D721Med (cell line): ENCODE results near the gene COL25A1.

Experiments used
- DNase-seq: peaks from one replicate; pipeline ENCODE4 v3.0.0; 2011; ENCODE audit warnings: low spot score; ENCODE audit not compliant: insufficient read length
- FAIRE-seq: peaks from 2 replicates; lab custom pipeline; 2011; peaks lifted over from hg19 to GRCh38; lab: Jason Lieb, UNC
- CTCF ChIP-seq: IDR thresholded peaks from 2 replicates; pipeline ENCODE4 v1.5.1; 2012; ENCODE audit warnings: mild to moderate bottlenecking, control low read depth; ENCODE audit not compliant: insufficient read depth; ENCODE audit errors: missing control alignments

COL25A1 gene

GRCh38 chr4:109014593-109015412 lies 287.7 kb downstream of the COL25A1 start:
- DNase-seq: no peak
- TF ChIP-seq CTCF: no peak
- FAIRE-seq: no peak

GRCh38 chr4:109012286-109012880 lies 290.1 kb downstream of the COL25A1 start:
- FAIRE-seq: no peak
- no peak for DNase-seq
- TF ChIP-seq CTCF: no peak

- FAIRE-seq (no peak), DNase-seq (no peak)
- no peak for TF ChIP-seq CTCF
These were observed 291.0 kb downstream of the COL25A1 start for GRCh38 chr4:109011241-109012026.

GRCh38 chr4:109010521-109010920 lies 291.9 kb downstream of the COL25A1 start:
- TF ChIP-seq CTCF: no peak
- no peak for DNase-seq
- FAIRE-seq: no peak

GRCh38 chr4:109009909-109010308 lies 292.5 kb downstream of the COL25A1 start:
- FAIRE-seq (no peak), DNase-seq (no peak)
- no peak for TF ChIP-seq CTCF

GRCh38 chr4:109007976-109008375 lies 294.5 kb downstream of the COL25A1 start:
- TF ChIP-seq CTCF: no peak
- DNase-seq: no peak
- no peak for FAIRE-seq
